Panc1 (cell line): ENCODE data around the gene DLG2. TPM values are rescaled to one million over a fixed set of nuclear protein-coding genes. Genes with fewer than 3 reads are reported as not detected.

Source experiments
- ATAC-seq: fragments of 200-7000 bp; cut with Tn5 transposase; 2 replicates; pipeline ENCODE4 v1.9.1; 2020; ENCODE audit warnings: mild to moderate bottlenecking, moderate library complexity
- BruUV-seq: library from RNA; stranded (reverse); fragments of 400-500 nt; replicated peaks from 2 replicates; lab custom pipeline; 2021; lab: Mats Ljungman, UMichigan
- CTCF ChIA-PET: fragments of 300-600 bp; sonication (Branson Sonifier 250); formaldehyde crosslinking; loops from one replicate; lab custom pipeline; 2022; ENCODE audit warnings: antibody characterized with exemption; lab: Charles Lee
- POLR2A ChIA-PET: fragments of 300-600 bp; sonication (Branson Sonifier 250); formaldehyde crosslinking; loops from one replicate; lab custom pipeline; 2022; ENCODE audit warnings: antibody characterized with exemption; lab: Charles Lee
- DNase-seq: peaks from one replicate; pipeline ENCODE4 v3.0.0-alpha.2; 2010; ENCODE audit warnings: low read depth, low spot score
- H3K27ac ChIP-seq: 2 replicates; pipeline ENCODE4 v1.5.1; 2011; ENCODE audit warnings: mild to moderate bottlenecking, low read length, inconsistent platforms
- H3K27me3 ChIP-seq: fragments of 200-500 bp; sonication (Bioruptor generic); 2 replicates; pipeline ENCODE4 v1.6.0; 2014; ENCODE audit warnings: low read length, inconsistent platforms; ENCODE audit not compliant: control insufficient read depth, insufficient read depth
- H3K36me3 ChIP-seq: fragments of 200-500 bp; sonication (Bioruptor generic); 2 replicates; pipeline ENCODE4 v1.5.1; 2014; ENCODE audit warnings: inconsistent platforms, mild to moderate bottlenecking, low read length, moderate library complexity; ENCODE audit not compliant: control insufficient read depth, insufficient read depth
- H3K4me1 ChIP-seq: 2 replicates; pipeline ENCODE4 v1.5.1; 2011; ENCODE audit warnings: inconsistent platforms, mild to moderate bottlenecking, low read length, moderate library complexity; ENCODE audit not compliant: control insufficient read depth, insufficient read depth
- H3K4me3 ChIP-seq, 2 experiments: 2 replicates each; pipeline ENCODE4 v1.5.1; 2011 to 2012; ENCODE audit warnings: low read depth in 2 of 2, low read length in 2 of 2, mild to moderate bottlenecking in 2 of 2, inconsistent platforms in 1 of 2, moderate library complexity in 1 of 2
- H3K9me3 ChIP-seq: fragments of 200-500 bp; sonication (Bioruptor generic); 2 replicates; pipeline ENCODE4 v1.5.1; 2014; ENCODE audit warnings: low read depth, mild to moderate bottlenecking, inconsistent platforms, low read length, moderate library complexity; ENCODE audit not compliant: control insufficient read depth, insufficient read depth
- CTCF ChIP-seq: fragments of 450-650 bp; IDR thresholded peaks from 2 replicates; pipeline ENCODE4 v1.5.1; 2017; ENCODE audit warnings: mild to moderate bottlenecking
- POLR2AphosphoS5 ChIP-seq: IDR thresholded peaks from 2 replicates; pipeline ENCODE4 v1.6.1; 2012; ENCODE audit warnings: mild to moderate bottlenecking, low read depth, low read length, moderate library complexity
- SIN3A ChIP-seq: IDR thresholded peaks from 2 replicates; pipeline ENCODE4 v1.6.1; 2012; ENCODE audit warnings: low read depth, mild to moderate bottlenecking, low read length, moderate library complexity, borderline replicate concordance; ENCODE audit not compliant: insufficient read depth
- TCF7L2 ChIP-seq: IDR thresholded peaks from 2 replicates; pipeline ENCODE4 v1.6.1; 2011; ENCODE audit warnings: mild to moderate bottlenecking, low read depth, low read length, inconsistent platforms
- in situ Hi-C: cut with HindIII; loops from 2 replicates; pipeline ENCODE4 v1.10.0; 2016; ENCODE audit warnings: low sequenced_read_pairs, low pct_unique_long_range_greater_than_20kb
- intact Hi-C: fragments of 100-400 bp; cut with micrococcal nuclease; formaldehyde crosslinking; loops from one replicate; pipeline ENCODE4 v1.10.0; 2022; ENCODE audit not compliant: unreplicated experiment
- total RNA-seq: library from RNA; stranded (reverse); gene quantifications from one replicate; pipeline ENCODE4 v1.2.1, GENCODE V29; 2021; ENCODE audit not compliant: unreplicated experiment
- TF ChIP-seq, protein P1 (sequence below), 2 experiments: IDR thresholded peaks; 2 replicates each; pipeline ENCODE4 v1.6.1; 2011 to 2012; ENCODE audit warnings: low read depth in 2 of 2, control low read depth in 1 of 2, low read length in 1 of 2, mild to moderate bottlenecking in 1 of 2, moderate library complexity in 1 of 2; ENCODE audit not compliant: insufficient read depth in 1 of 2

The DLG2 gene
- total RNA-seq, 1 experiment from 2014 or later: 4.2 TPM

DNA sequence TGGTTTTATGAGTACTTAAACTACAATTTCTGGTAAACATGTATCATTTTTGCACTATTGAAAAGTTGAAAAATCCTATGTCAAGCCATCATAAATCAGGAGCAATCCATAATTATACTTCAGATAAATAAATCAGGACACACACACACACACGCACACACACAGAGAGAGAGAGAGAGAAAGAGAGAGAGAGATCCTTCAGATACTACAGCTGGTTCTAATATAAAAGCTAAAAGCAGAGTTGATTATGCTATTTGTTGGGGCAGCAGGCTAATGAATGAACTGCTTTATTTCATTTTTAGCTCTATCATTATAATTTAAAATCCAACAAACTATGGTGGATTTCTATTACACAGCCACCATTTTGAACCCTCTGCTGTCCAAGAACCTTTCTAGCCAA is 2018.6 kb downstream of the DLG2 start:
- no TSS peak for BruUV-seq
- no peaks in the 10 kb centered on the region for H3K27me3 ChIP-seq
- intact Hi-C loops: no loop called here
- no peak for DNase-seq
- no peak for TF ChIP-seq SIN3A
- TF ChIP-seq, protein P1, sequence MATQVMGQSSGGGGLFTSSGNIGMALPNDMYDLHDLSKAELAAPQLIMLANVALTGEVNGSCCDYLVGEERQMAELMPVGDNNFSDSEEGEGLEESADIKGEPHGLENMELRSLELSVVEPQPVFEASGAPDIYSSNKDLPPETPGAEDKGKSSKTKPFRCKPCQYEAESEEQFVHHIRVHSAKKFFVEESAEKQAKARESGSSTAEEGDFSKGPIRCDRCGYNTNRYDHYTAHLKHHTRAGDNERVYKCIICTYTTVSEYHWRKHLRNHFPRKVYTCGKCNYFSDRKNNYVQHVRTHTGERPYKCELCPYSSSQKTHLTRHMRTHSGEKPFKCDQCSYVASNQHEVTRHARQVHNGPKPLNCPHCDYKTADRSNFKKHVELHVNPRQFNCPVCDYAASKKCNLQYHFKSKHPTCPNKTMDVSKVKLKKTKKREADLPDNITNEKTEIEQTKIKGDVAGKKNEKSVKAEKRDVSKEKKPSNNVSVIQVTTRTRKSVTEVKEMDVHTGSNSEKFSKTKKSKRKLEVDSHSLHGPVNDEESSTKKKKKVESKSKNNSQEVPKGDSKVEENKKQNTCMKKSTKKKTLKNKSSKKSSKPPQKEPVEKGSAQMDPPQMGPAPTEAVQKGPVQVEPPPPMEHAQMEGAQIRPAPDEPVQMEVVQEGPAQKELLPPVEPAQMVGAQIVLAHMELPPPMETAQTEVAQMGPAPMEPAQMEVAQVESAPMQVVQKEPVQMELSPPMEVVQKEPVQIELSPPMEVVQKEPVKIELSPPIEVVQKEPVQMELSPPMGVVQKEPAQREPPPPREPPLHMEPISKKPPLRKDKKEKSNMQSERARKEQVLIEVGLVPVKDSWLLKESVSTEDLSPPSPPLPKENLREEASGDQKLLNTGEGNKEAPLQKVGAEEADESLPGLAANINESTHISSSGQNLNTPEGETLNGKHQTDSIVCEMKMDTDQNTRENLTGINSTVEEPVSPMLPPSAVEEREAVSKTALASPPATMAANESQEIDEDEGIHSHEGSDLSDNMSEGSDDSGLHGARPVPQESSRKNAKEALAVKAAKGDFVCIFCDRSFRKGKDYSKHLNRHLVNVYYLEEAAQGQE (IDR thresholded peaks at IDR 0.05; ENCODE audit: insufficient read depth in 1 of 2, low read depth in 2 of 2, low read length in 1 of 2): no peak
- no peak for TF ChIP-seq CTCF
- no peak for TF ChIP-seq TCF7L2
- TF ChIP-seq POLR2AphosphoS5: no peak
- no peak for ATAC-seq
- no peaks in the 10 kb centered on the region for H3K9me3 ChIP-seq
- H3K27ac ChIP-seq: no peak overlapping the region
- no peaks in the 10 kb centered on the region for H3K36me3 ChIP-seq
- in situ Hi-C loops: no loop called here
- H3K4me3 ChIP-seq: no peak overlapping the region
- ChIA-PET CTCF (no interaction called here), POLR2A (no interaction called here)
- no peaks in the 10 kb centered on the region for H3K4me1 ChIP-seq

- no peak for DNase-seq
- ChIA-PET POLR2A (no interaction called here), CTCF (no interaction called here)
- Histone ChIP-seq H3K4me3 (no peak overlapping the region), H3K36me3 (no peaks in the 10 kb centered on the region), H3K27ac (no peak overlapping the region), H3K27me3 (no peaks in the 10 kb centered on the region), H3K9me3 (no peaks in the 10 kb centered on the region), H3K4me1 (no peaks in the 10 kb centered on the region)
- BruUV-seq: no TSS peak
- intact Hi-C loops: no loop called here
- in situ Hi-C loops: no loop called here
- TF ChIP-seq, protein P1 (IDR thresholded peaks at IDR 0.05; ENCODE audit: insufficient read depth in 1 of 2, low read depth in 2 of 2, low read length in 1 of 2): no peak
- TF ChIP-seq SIN3A (no peak), TCF7L2 (no peak), POLR2AphosphoS5 (no peak), CTCF (no peak)
- no peak for ATAC-seq
Observed at GRCh38 chr11:83601914-83602527, 2025.1 kb downstream of the DLG2 start.
